Measurements from ENCODE around the gene RXFP3.
"Not testable (repeated sequence)": the region's sequence is repeated elsewhere in the genome, so short reads cannot be mapped to it uniquely, and the experiment has no call there.

Gene RXFP3

GRCh38 chr5:33903118-33903517 lies 33.1 kb upstream of the RXFP3 start:
- Histone ChIP-seq H3K27ac (ENCODE audit: low read depth, low read length) (no peak overlapping the region), H3K4me3 (ENCODE audit: low read depth in 1 of 2, low read length in 2 of 2) (no peak overlapping the region), H3K4me1 (ENCODE audit: control insufficient read depth in 1 of 2, insufficient read depth in 2 of 2, low read length in 2 of 2) (no peaks in the 10 kb centered on the region), H3K36me3 (ENCODE audit: control insufficient read depth in 1 of 2, insufficient read depth in 2 of 2, low read length in 2 of 2) (no peaks in the 10 kb centered on the region), H3K9me3 (ENCODE audit: control insufficient read depth in 1 of 2, low read length in 2 of 2) (peaks cover 14 to 20% of the 10 kb centered on the region in 2 donors), H3K27me3 (ENCODE audit: control insufficient read depth in 1 of 2, insufficient read depth in 2 of 2, low read length in 2 of 2) (no peaks in the 10 kb centered on the region), H3K9ac (ENCODE audit: low read depth in 1 of 2, low read length in 2 of 2) (no peak overlapping the region)

GRCh38 chr5:33905381-33905780 lies 30.8 kb upstream of the RXFP3 start:
- no peak overlapping the region for H3K4me3 ChIP-seq (ENCODE audit: low read depth in 1 of 2, low read length in 2 of 2)
- no peak overlapping the region for H3K27ac ChIP-seq (ENCODE audit: low read depth, low read length)
- H3K9me3 ChIP-seq (ENCODE audit: control insufficient read depth in 1 of 2, low read length in 2 of 2) = peaks cover 14 to 20% of the 10 kb centered on the region in 2 donors
- no peaks in the 10 kb centered on the region for H3K4me1 ChIP-seq (ENCODE audit: control insufficient read depth in 1 of 2, insufficient read depth in 2 of 2, low read length in 2 of 2)
- no peak overlapping the region for H3K9ac ChIP-seq (ENCODE audit: low read depth in 1 of 2, low read length in 2 of 2)
- no peaks in the 10 kb centered on the region for H3K27me3 ChIP-seq (ENCODE audit: control insufficient read depth in 1 of 2, insufficient read depth in 2 of 2, low read length in 2 of 2)
- no peaks in the 10 kb centered on the region for H3K36me3 ChIP-seq (ENCODE audit: control insufficient read depth in 1 of 2, insufficient read depth in 2 of 2, low read length in 2 of 2)

GRCh38 chr5:33906248-33906647 lies 29.9 kb upstream of the RXFP3 start:
- not testable (repeated sequence) for H3K27ac ChIP-seq (ENCODE audit: low read depth, low read length); H3K36me3 ChIP-seq (ENCODE audit: control insufficient read depth in 1 of 2, insufficient read depth in 2 of 2, low read length in 2 of 2); H3K4me3 ChIP-seq (ENCODE audit: low read depth in 1 of 2, low read length in 2 of 2); H3K9ac ChIP-seq (ENCODE audit: low read depth in 1 of 2, low read length in 2 of 2); H3K27me3 ChIP-seq (ENCODE audit: control insufficient read depth in 1 of 2, insufficient read depth in 2 of 2, low read length in 2 of 2); H3K4me1 ChIP-seq (ENCODE audit: control insufficient read depth in 1 of 2, insufficient read depth in 2 of 2, low read length in 2 of 2)
- H3K9me3 ChIP-seq (ENCODE audit: control insufficient read depth in 1 of 2, low read length in 2 of 2) = peaks cover 14 to 20% of the 10 kb centered on the region in 2 donors

- H3K4me3 ChIP-seq (ENCODE audit: low read depth in 1 of 2, low read length in 2 of 2); H3K27ac ChIP-seq (ENCODE audit: low read depth, low read length); H3K9me3 ChIP-seq (ENCODE audit: control insufficient read depth in 1 of 2, low read length in 2 of 2); H3K36me3 ChIP-seq (ENCODE audit: control insufficient read depth in 1 of 2, insufficient read depth in 2 of 2, low read length in 2 of 2); H3K9ac ChIP-seq (ENCODE audit: low read depth in 1 of 2, low read length in 2 of 2); H3K4me1 ChIP-seq (ENCODE audit: control insufficient read depth in 1 of 2, insufficient read depth in 2 of 2, low read length in 2 of 2); H3K27me3 ChIP-seq (ENCODE audit: control insufficient read depth in 1 of 2, insufficient read depth in 2 of 2, low read length in 2 of 2): not testable (repeated sequence)
Observed at GRCh38 chr5:33914844-33915243, 21.3 kb upstream of the RXFP3 start.

- Histone ChIP-seq H3K27me3 (ENCODE audit: control insufficient read depth in 1 of 2, insufficient read depth in 2 of 2, low read length in 2 of 2) (no peaks in the 10 kb centered on the region), H3K9me3 (ENCODE audit: control insufficient read depth in 1 of 2, low read length in 2 of 2) (no peaks in the 10 kb centered on the region), H3K4me3 (ENCODE audit: low read depth in 1 of 2, low read length in 2 of 2) (no peak overlapping the region), H3K9ac (ENCODE audit: low read depth in 1 of 2, low read length in 2 of 2) (no peak overlapping the region), H3K27ac (ENCODE audit: low read depth, low read length) (no peak overlapping the region), H3K4me1 (ENCODE audit: control insufficient read depth in 1 of 2, insufficient read depth in 2 of 2, low read length in 2 of 2) (no peaks in the 10 kb centered on the region), H3K36me3 (ENCODE audit: control insufficient read depth in 1 of 2, insufficient read depth in 2 of 2, low read length in 2 of 2) (no peaks in the 10 kb centered on the region)
Observed at GRCh38 chr5:33921002-33921401, 15.2 kb upstream of the RXFP3 start.

- H3K27ac ChIP-seq (ENCODE audit: low read depth, low read length) = no peak overlapping the region
- no peaks in the 10 kb centered on the region for H3K36me3 ChIP-seq (ENCODE audit: control insufficient read depth in 1 of 2, insufficient read depth in 2 of 2, low read length in 2 of 2)
- no peaks in the 10 kb centered on the region for H3K4me1 ChIP-seq (ENCODE audit: control insufficient read depth in 1 of 2, insufficient read depth in 2 of 2, low read length in 2 of 2)
- no peaks in the 10 kb centered on the region for H3K27me3 ChIP-seq (ENCODE audit: control insufficient read depth in 1 of 2, insufficient read depth in 2 of 2, low read length in 2 of 2)
- H3K4me3 ChIP-seq (ENCODE audit: low read depth in 1 of 2, low read length in 2 of 2) = no peak overlapping the region
- H3K9ac ChIP-seq (ENCODE audit: low read depth in 1 of 2, low read length in 2 of 2) = no peak overlapping the region
- H3K9me3 ChIP-seq (ENCODE audit: control insufficient read depth in 1 of 2, low read length in 2 of 2) = no peaks in the 10 kb centered on the region
Observed at GRCh38 chr5:33925278-33925677, 10.9 kb upstream of the RXFP3 start.

- Histone ChIP-seq H3K36me3 (ENCODE audit: control insufficient read depth in 1 of 2, insufficient read depth in 2 of 2, low read length in 2 of 2) (no peaks in the 10 kb centered on the region), H3K9ac (ENCODE audit: low read depth in 1 of 2, low read length in 2 of 2) (no peak overlapping the region), H3K4me1 (ENCODE audit: control insufficient read depth in 1 of 2, insufficient read depth in 2 of 2, low read length in 2 of 2) (no peaks in the 10 kb centered on the region), H3K4me3 (ENCODE audit: low read depth in 1 of 2, low read length in 2 of 2) (no peak overlapping the region), H3K27ac (ENCODE audit: low read depth, low read length) (no peak overlapping the region), H3K27me3 (ENCODE audit: control insufficient read depth in 1 of 2, insufficient read depth in 2 of 2, low read length in 2 of 2) (no peaks in the 10 kb centered on the region), H3K9me3 (ENCODE audit: control insufficient read depth in 1 of 2, low read length in 2 of 2) (no peaks in the 10 kb centered on the region)
Observed at GRCh38 chr5:33927685-33928084, 8.5 kb upstream of the RXFP3 start.

- no peaks in the 10 kb centered on the region for H3K27me3 ChIP-seq (ENCODE audit: control insufficient read depth in 1 of 2, insufficient read depth in 2 of 2, low read length in 2 of 2)
- H3K4me3 ChIP-seq (ENCODE audit: low read depth in 1 of 2, low read length in 2 of 2) = no peak overlapping the region
- no peaks in the 10 kb centered on the region for H3K4me1 ChIP-seq (ENCODE audit: control insufficient read depth in 1 of 2, insufficient read depth in 2 of 2, low read length in 2 of 2)
- no peak overlapping the region for H3K9ac ChIP-seq (ENCODE audit: low read depth in 1 of 2, low read length in 2 of 2)
- H3K9me3 ChIP-seq (ENCODE audit: control insufficient read depth in 1 of 2, low read length in 2 of 2) = no peaks in the 10 kb centered on the region
- H3K27ac ChIP-seq (ENCODE audit: low read depth, low read length) = no peak overlapping the region
- no peaks in the 10 kb centered on the region for H3K36me3 ChIP-seq (ENCODE audit: control insufficient read depth in 1 of 2, insufficient read depth in 2 of 2, low read length in 2 of 2)
Observed at GRCh38 chr5:33928283-33928682, 7.9 kb upstream of the RXFP3 start.

- peaks cover 0 to 1% of the 10 kb centered on the region in 2 donors for H3K27me3 ChIP-seq (ENCODE audit: control insufficient read depth in 1 of 2, insufficient read depth in 2 of 2, low read length in 2 of 2)
- H3K27ac ChIP-seq (ENCODE audit: low read depth, low read length) = no peak overlapping the region
- no peak overlapping the region for H3K9ac ChIP-seq (ENCODE audit: low read depth in 1 of 2, low read length in 2 of 2)
- no peaks in the 10 kb centered on the region for H3K9me3 ChIP-seq (ENCODE audit: control insufficient read depth in 1 of 2, low read length in 2 of 2)
- no peak overlapping the region for H3K4me3 ChIP-seq (ENCODE audit: low read depth in 1 of 2, low read length in 2 of 2)
- H3K36me3 ChIP-seq (ENCODE audit: control insufficient read depth in 1 of 2, insufficient read depth in 2 of 2, low read length in 2 of 2) = no peaks in the 10 kb centered on the region
- no peaks in the 10 kb centered on the region for H3K4me1 ChIP-seq (ENCODE audit: control insufficient read depth in 1 of 2, insufficient read depth in 2 of 2, low read length in 2 of 2)
Observed at GRCh38 chr5:33929925-33930690, 6.1 kb upstream of the RXFP3 start.

- Histone ChIP-seq H3K27me3 (ENCODE audit: control insufficient read depth in 1 of 2, insufficient read depth in 2 of 2, low read length in 2 of 2) (peaks cover 0 to 6% of the 10 kb centered on the region in 2 donors), H3K36me3 (ENCODE audit: control insufficient read depth in 1 of 2, insufficient read depth in 2 of 2, low read length in 2 of 2) (no peaks in the 10 kb centered on the region), H3K27ac (ENCODE audit: low read depth, low read length) (no peak overlapping the region), H3K4me1 (ENCODE audit: control insufficient read depth in 1 of 2, insufficient read depth in 2 of 2, low read length in 2 of 2) (peaks cover 2 to 4% of the 10 kb centered on the region in 2 donors), H3K9ac (ENCODE audit: low read depth in 1 of 2, low read length in 2 of 2) (no peak overlapping the region), H3K4me3 (ENCODE audit: low read depth in 1 of 2, low read length in 2 of 2) (no peak overlapping the region), H3K9me3 (ENCODE audit: control insufficient read depth in 1 of 2, low read length in 2 of 2) (no peaks in the 10 kb centered on the region)
Observed at GRCh38 chr5:33931136-33931535, 5.0 kb upstream of the RXFP3 start.
